Peyer's patch (tissue), 4 donors: ENCODE results near the gene FAM110D. TPM values are rescaled to one million over a fixed set of nuclear protein-coding genes. Genes with fewer than 3 reads are reported as not detected.

ENCODE experiments used
- DNase-seq, 3 donors: peaks; one replicate each; pipeline ENCODE4 v3.0.0-alpha.2; 2017 to 2019
- H3K27ac ChIP-seq, 4 donors: fragments of 200-600 bp; sonication (generic); one replicate each; pipeline ENCODE4 v1.5.1; 2016 to 2019
- H3K27me3 ChIP-seq, 2 donors: fragments of 200-600 bp; sonication (generic); one replicate each; pipeline ENCODE4 v1.5.1; 2019
- H3K36me3 ChIP-seq, 3 donors: fragments of 200-600 bp; sonication (generic); one replicate each; pipeline ENCODE4 v1.5.1; 2016 to 2019
- H3K4me1 ChIP-seq, 4 donors: fragments of 200-600 bp; sonication (generic); one replicate each; pipeline ENCODE4 v1.5.1; 2016 to 2019
- H3K4me3 ChIP-seq, 4 donors: fragments of 200-600 bp; sonication (generic); 1 replicate in 3 of 4; 2 replicates in 1 of 4; pipeline ENCODE4 v1.5.1; 2016 to 2019; ENCODE audit warnings: mild to moderate bottlenecking in 1 of 4
- H3K9me3 ChIP-seq, 4 donors: fragments of 200-600 bp; sonication (generic); one replicate each; pipeline ENCODE4 v1.5.1; 2016 to 2019; ENCODE audit warnings: mild to moderate bottlenecking in 1 of 4
- POLR2A ChIP-seq, 2 donors: fragments of 450-650 bp; IDR thresholded peaks; one replicate each; pipeline ENCODE4 v1.5.1; 2017; ENCODE audit warnings: antibody characterized with exemption in 2 of 2, mild to moderate bottlenecking in 2 of 2, moderate library complexity in 2 of 2
- total RNA-seq, 4 donors: library from RNA; depleted of rRNA; stranded (reverse); fragments of >200 nt; gene quantifications; one replicate each; pipeline ENCODE4 v1.1.0, GENCODE V29; 2016
- TF ChIP-seq, protein P1 (sequence below), 6 experiments: fragments of 450-650 bp in 4 of 6; fragments of 200-600 bp in 2 of 6; sonication (generic) in 1 of 6; IDR thresholded peaks; one replicate each; pipeline ENCODE4 v1.5.1; 2017 to 2019; ENCODE audit warnings: antibody characterized with exemption in 6 of 6, mild to moderate bottlenecking in 3 of 6, moderate library complexity in 1 of 6

Gene FAM110D
- total RNA-seq, 4 donors from 2014 or later, result 1.3 to 6.6 (median 1.3) TPM; not detected in 1

GRCh38 chr1:26122988-26123973, 35.6 kb upstream of the FAM110D start:
- no peak for TF ChIP-seq POLR2A (IDR thresholded peaks at IDR 0.05)
- TF ChIP-seq, protein P1, sequence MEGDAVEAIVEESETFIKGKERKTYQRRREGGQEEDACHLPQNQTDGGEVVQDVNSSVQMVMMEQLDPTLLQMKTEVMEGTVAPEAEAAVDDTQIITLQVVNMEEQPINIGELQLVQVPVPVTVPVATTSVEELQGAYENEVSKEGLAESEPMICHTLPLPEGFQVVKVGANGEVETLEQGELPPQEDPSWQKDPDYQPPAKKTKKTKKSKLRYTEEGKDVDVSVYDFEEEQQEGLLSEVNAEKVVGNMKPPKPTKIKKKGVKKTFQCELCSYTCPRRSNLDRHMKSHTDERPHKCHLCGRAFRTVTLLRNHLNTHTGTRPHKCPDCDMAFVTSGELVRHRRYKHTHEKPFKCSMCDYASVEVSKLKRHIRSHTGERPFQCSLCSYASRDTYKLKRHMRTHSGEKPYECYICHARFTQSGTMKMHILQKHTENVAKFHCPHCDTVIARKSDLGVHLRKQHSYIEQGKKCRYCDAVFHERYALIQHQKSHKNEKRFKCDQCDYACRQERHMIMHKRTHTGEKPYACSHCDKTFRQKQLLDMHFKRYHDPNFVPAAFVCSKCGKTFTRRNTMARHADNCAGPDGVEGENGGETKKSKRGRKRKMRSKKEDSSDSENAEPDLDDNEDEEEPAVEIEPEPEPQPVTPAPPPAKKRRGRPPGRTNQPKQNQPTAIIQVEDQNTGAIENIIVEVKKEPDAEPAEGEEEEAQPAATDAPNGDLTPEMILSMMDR (IDR thresholded peaks at IDR 0.05), result no peak
- Histone ChIP-seq H3K4me3 (no peak overlapping the region), H3K36me3 (peaks cover 0 to 14% (median 0%) of the 10 kb centered on the region in 3 donors), H3K27me3 (no peaks in the 10 kb centered on the region), H3K9me3 (no peaks in the 10 kb centered on the region), H3K27ac (peak overlapping the region in 1 of 4 donors; percentile 0), H3K4me1 (peaks cover 0 to 19% (median 4%) of the 10 kb centered on the region in 4 donors)
- no peak for DNase-seq

DNA sequence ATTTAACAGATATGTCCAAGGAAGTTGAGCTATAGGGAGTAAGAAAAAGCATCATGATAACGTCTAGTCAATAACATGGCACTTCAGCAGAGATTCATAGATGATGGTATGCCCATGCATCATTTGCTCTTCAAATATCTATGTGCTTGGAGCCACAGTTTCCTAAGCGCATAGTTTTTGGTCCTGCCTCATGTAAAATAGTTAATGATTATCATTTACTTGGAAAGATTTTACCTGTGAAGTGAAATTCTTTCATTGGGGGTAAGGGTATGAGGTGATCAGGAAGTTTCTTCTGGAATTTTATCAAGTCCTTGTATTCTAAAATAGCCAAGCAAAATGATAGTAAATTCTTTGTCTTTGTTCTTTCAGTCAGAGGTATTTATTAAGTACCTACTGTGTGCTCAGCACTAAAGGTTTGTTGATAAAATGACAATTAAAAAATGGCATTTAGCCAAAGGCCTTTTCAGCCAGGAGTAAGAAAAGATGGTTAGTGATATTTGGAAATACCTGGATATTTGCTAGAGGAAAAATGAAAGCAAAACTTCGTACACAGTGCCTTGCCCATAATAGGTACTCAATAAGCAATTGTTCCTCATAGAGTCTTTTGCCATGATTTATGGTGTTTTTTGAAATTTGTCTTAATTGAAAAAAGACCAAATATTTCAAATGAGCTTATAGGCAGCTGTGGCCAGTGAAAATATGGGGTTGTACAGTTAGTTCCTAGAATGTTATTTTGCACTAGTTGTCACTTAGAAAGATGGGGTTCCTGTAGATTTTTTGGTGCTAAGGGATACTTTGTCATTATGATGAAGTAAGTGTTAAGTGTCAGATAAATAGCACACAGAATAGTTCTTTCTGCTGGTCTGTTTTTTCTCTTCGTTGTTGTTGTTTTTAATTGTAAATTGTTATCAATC, 34.2 kb upstream of the FAM110D start:
- Histone ChIP-seq H3K9me3 (no peaks in the 10 kb centered on the region), H3K27me3 (no peaks in the 10 kb centered on the region), H3K4me3 (no peak overlapping the region), H3K4me1 (peaks cover 0 to 19% (median 4%) of the 10 kb centered on the region in 4 donors), H3K27ac (peak overlapping the region in 1 of 4 donors; percentile 25), H3K36me3 (peaks cover 0 to under 1% (median 0%) of the 10 kb centered on the region in 3 donors)
- TF ChIP-seq, protein P1 (IDR thresholded peaks at IDR 0.05), result no peak
- no peak for TF ChIP-seq POLR2A (IDR thresholded peaks at IDR 0.05)
- no peak for DNase-seq

DNA sequence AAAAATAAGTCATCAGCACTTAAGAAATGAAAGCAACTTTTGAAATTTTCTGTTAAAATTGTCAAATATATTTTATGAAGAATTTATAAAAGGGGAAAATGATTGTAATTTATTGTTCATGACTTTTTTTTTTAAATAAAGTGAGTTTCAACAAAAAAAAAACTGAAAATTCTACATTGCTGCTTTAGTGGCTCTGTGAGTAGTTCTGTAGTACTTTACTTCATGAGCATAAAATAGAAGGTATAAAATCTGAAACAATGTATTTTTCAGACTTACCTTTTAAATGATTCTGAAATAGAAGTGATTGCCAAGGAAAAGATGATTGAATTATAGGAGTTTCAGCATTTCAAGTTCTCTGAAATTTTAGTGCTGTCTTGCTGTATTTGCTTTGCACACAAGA, 33.5 kb upstream of the FAM110D start:
- Histone ChIP-seq H3K9me3 (no peaks in the 10 kb centered on the region), H3K4me3 (no peak overlapping the region), H3K4me1 (peaks cover 0 to 19% (median 4%) of the 10 kb centered on the region in 4 donors), H3K27ac (peak overlapping the region in 2 of 4 donors; percentile 74 to 87), H3K36me3 (no peaks in the 10 kb centered on the region), H3K27me3 (no peaks in the 10 kb centered on the region)
- TF ChIP-seq, protein P1 (IDR thresholded peaks at IDR 0.05), result no peak
- no peak for TF ChIP-seq POLR2A (IDR thresholded peaks at IDR 0.05)
- DNase-seq, result no peak

DNA sequence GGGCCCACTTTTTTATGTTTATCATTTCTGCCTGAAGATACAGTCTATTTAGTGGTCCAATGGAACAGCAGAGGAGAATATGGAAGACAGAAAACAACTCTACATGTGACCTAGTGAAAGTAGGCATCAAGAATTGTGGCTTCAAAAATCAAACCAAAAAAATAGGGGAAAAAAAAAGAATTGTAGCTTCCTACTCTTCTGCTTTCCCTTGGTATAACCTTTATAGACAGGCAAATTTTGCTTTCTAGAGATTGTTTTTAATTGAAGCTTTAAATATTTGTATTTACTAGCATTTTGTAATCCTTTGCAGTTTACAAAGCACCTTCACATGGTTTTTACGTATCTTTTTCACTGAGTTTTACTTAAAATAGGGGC, 32.9 kb upstream of the FAM110D start:
- no peak for TF ChIP-seq POLR2A (IDR thresholded peaks at IDR 0.05)
- TF ChIP-seq, protein P1 (IDR thresholded peaks at IDR 0.05), result no peak
- Histone ChIP-seq H3K4me1 (peaks cover 0 to 19% (median 4%) of the 10 kb centered on the region in 4 donors), H3K4me3 (no peak overlapping the region), H3K36me3 (no peaks in the 10 kb centered on the region), H3K27ac (peak overlapping the region in 3 of 4 donors; percentile 74 to 90 (median 87)), H3K27me3 (no peaks in the 10 kb centered on the region), H3K9me3 (no peaks in the 10 kb centered on the region)
- no peak for DNase-seq
